Measurements from ENCODE around the gene SLC35C1. TPM values are rescaled to one million over a fixed set of nuclear protein-coding genes. Genes with fewer than 3 reads are reported as not detected.

The SLC35C1 gene
- total and polyA plus RNA-seq, 7 experiments from 2014 or later = 7.9 to 22.8 (median 13.9) TPM

DNA sequence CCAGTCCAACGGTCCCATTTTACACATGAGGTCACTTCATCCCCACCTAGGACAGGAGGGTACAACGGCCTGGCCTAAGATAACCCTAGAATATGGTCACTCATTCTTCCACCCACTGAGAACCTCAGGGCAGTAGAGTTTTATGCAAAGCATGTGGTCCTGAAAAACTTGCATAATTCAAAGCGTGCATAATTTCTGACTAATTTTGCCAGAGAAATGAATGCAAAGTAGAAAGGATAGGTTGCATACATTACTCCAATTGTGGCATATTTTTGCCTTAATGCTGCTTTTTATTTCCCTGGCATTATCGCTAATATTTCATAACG lies 32.5 kb upstream of the SLC35C1 start:
- no peak for ATAC-seq
- ChIA-PET POLR2A (interaction anchor here (1.2 kb wide), 1 partner anchor 32 kb away, joined by 6 read pairs; the partner anchor contains the start of gene SLC35C1), CTCF (interaction anchor here (1.2 to 1.6 kb wide), 3 partner anchors 31 to 432 kb away, joined by 3 to 5 read pairs (median 5); no protein-coding TSS in a partner anchor)

DNA sequence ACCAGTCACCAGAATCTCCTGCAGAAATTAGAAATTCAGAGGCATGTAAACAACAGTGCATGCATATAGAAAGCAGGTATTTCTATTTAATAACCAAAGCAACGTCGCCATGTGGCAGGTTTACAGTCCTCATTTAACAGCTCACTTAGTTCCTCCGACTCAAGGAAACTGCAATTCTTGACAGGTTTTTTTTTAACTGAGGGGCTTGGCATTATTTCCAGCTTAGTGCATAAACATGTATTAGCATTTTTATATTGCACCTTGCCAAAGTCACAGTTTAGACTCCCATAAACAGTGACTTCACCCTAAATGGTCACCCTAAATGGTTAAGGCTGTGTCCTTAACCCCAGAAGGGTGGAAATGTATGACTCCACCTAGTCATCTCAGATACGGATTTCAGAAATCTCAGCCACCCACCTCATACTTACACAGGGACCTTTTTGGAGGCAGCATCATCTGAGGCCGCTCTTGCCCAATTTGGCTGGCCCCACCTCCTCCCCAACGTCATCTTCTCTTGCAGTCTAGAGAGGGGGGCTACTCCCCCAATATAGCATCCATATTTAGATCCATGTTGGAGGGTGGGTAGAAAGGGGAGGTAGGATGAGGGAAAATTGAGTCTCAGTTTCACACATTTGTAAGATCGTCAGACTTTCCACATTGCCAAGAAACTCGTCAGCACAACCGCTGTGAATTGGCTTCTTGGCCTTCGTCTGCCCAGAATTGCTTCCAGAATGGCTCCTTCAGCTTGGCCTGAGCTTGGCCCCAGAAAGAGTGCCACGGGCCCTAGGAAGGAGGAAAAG lies 31.8 kb upstream of the SLC35C1 start:
- DNase-seq = no peak
- Mint-ChIP-seq H3K4me1 (peaks cover 6 to 16% (median 12%) of the 10 kb centered on the region in 7 donors), H3K36me3 (no peaks in the 10 kb centered on the region), H3K27me3 (peaks cover 0 to 8% (median 0%) of the 10 kb centered on the region in 5 donors), H3K9me3 (no peaks in the 10 kb centered on the region), H3K27ac (no peak overlapping the region), H3K4me3 (peak overlapping the region in 6 of 10 donors; percentile 13 to 99 (median 74))
- H3K27me3 ChIP-seq (ENCODE audit: control insufficient read depth in 2 of 2, insufficient read depth in 2 of 2, low read length in 2 of 2) = no peaks in the 10 kb centered on the region
- no peaks in the 10 kb centered on the region for H3K9me3 ChIP-seq (ENCODE audit: control insufficient read depth in 2 of 3, low read length in 3 of 3)
- intact Hi-C loops (cut with micrococcal nuclease) = loop anchor here (1.0 to 10.0 kb wide), 4 partner anchors 116 to 433 kb away; no protein-coding TSS in a partner anchor
- H3K27ac ChIP-seq (ENCODE audit: low read depth, low read length) = no peak overlapping the region
- POLR2A ChIA-PET = no interaction called here
- H3K4me3 ChIP-seq (ENCODE audit: low read length) = no peak overlapping the region
- H3K4me1 ChIP-seq (ENCODE audit: control insufficient read depth in 2 of 2, insufficient read depth in 2 of 2, low read length in 2 of 2) = peaks cover 7 to 15% of the 10 kb centered on the region in 2 donors
- CTCF ChIA-PET = interaction anchor here (0.5 kb wide), 1 partner anchor 434 kb away, joined by 3 read pairs; no protein-coding TSS in a partner anchor
- ATAC-seq = no peak
- no peaks in the 10 kb centered on the region for H3K36me3 ChIP-seq (ENCODE audit: control insufficient read depth in 2 of 3, insufficient read depth in 3 of 3, low read length in 3 of 3)

More for the DNA sequence above, 32.5 kb upstream of the SLC35C1 start:
- H3K36me3 Mint-ChIP-seq = no peaks in the 10 kb centered on the region
- H3K27me3 Mint-ChIP-seq = peaks cover 0 to 5% (median 0%) of the 10 kb centered on the region in 5 donors
- peaks cover 6 to 16% (median 12%) of the 10 kb centered on the region in 7 donors for H3K4me1 Mint-ChIP-seq
- no peak for DNase-seq
- Histone ChIP-seq H3K27ac (ENCODE audit: low read depth, low read length) (peak overlapping the region; percentile 54), H3K9me3 (ENCODE audit: control insufficient read depth in 2 of 3, low read length in 3 of 3) (no peaks in the 10 kb centered on the region), H3K4me1 (ENCODE audit: control insufficient read depth in 2 of 2, insufficient read depth in 2 of 2, low read length in 2 of 2) (peaks cover 7 to 15% of the 10 kb centered on the region in 2 donors), H3K4me3 (ENCODE audit: low read length) (peak overlapping the region; percentile 83), H3K27me3 (ENCODE audit: control insufficient read depth in 2 of 2, insufficient read depth in 2 of 2, low read length in 2 of 2) (no peaks in the 10 kb centered on the region), H3K36me3 (ENCODE audit: control insufficient read depth in 2 of 3, insufficient read depth in 3 of 3, low read length in 3 of 3) (no peaks in the 10 kb centered on the region)
- H3K9me3 Mint-ChIP-seq = no peaks in the 10 kb centered on the region
- intact Hi-C loops (cut with micrococcal nuclease) = loop anchor here (1.0 to 10.0 kb wide), 4 partner anchors 115 to 432 kb away; no protein-coding TSS in a partner anchor
- H3K27ac Mint-ChIP-seq = peak overlapping the region in 1 of 9 donors; percentile 72
- peak overlapping the region in 9 of 10 donors; percentile 31 to 99 (median 91) for H3K4me3 Mint-ChIP-seq

DNA sequence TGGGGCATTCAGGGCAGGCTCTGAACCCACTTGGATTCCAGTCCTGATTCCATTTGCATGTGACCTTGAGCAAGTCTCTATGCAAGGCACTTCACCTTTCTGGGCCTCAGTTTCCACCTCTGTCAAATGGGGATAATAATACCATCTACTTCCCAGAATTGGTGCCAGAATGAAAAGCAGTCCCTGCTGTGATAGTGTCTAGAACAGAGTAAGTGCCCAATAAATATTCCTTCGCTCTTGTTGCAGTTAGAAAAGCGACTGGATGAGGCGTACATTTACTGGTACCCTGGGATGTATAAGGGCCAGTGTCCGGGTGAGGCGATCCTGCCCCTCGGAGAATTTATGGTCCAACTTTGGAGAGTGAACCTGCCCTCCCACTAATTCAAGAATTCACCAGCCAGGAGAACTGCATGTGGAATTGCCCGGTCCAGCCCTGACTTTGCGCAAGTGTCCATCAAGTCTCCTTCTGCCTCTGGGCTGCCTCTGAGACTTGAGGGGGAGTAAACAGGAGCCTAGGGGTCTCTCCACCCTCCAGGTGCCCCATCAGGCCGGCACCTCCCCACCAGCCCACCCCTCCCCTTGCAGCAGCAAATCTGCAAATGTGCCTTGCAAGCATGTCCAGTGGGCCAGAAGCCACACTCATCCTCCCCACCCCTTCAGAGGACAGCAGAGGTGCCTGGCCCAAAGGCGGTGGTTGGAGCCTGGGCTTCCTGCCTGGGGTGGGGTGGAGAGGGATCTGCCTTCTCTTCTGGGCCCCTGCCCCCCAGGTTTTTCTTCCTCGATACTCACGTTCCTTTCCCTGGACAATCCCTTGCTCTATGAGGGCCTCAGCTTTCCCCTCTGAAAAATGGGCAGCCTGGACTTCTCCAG lies 30.9 kb upstream of the SLC35C1 start:
- H3K27ac Mint-ChIP-seq = no peak overlapping the region

DNA sequence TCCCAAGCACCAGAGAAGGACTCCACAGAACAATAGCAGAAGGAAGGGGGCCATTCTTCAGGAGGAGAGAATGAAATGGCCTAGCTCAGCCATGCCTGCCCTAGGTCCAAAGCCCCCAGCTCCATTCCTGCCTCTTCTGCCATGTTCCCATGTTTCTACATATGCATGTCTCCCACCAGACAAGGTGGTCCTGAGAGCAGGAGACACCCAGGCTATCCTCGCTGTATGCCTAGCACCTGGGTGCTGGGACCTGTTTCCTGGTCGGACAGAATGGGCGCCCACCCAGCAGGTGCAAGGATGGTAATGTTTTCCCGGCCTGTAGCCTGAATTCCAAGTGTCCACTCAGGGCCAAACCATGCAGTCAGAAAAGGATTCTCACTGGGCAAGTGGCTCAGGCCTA lies 30.2 kb upstream of the SLC35C1 start:
- peaks cover 6 to 16% (median 12%) of the 10 kb centered on the region in 7 donors for H3K4me1 Mint-ChIP-seq
- Histone ChIP-seq H3K9me3 (ENCODE audit: control insufficient read depth in 2 of 3, low read length in 3 of 3) (no peaks in the 10 kb centered on the region), H3K36me3 (ENCODE audit: control insufficient read depth in 2 of 3, insufficient read depth in 3 of 3, low read length in 3 of 3) (no peaks in the 10 kb centered on the region), H3K4me3 (ENCODE audit: low read length) (no peak overlapping the region), H3K27ac (ENCODE audit: low read depth, low read length) (no peak overlapping the region), H3K27me3 (ENCODE audit: control insufficient read depth in 2 of 2, insufficient read depth in 2 of 2, low read length in 2 of 2) (no peaks in the 10 kb centered on the region), H3K4me1 (ENCODE audit: control insufficient read depth in 2 of 2, insufficient read depth in 2 of 2, low read length in 2 of 2) (peaks cover 7 to 15% of the 10 kb centered on the region in 2 donors)
- DNase-seq (no peak), ATAC-seq (no peak)
- no peaks in the 10 kb centered on the region for H3K9me3 Mint-ChIP-seq
- H3K27me3 Mint-ChIP-seq = peaks cover 0 to 11% (median 0%) of the 10 kb centered on the region in 5 donors
- H3K27ac Mint-ChIP-seq = no peak overlapping the region
- ChIA-PET CTCF (no interaction called here), POLR2A (no interaction called here)
- intact Hi-C loops (cut with micrococcal nuclease) = loop anchor here in 1 of 2 donors (5.0 to 10.0 kb wide), 3 partner anchors 117 to 417 kb away; no protein-coding TSS in a partner anchor
- H3K4me3 Mint-ChIP-seq = no peak overlapping the region
- H3K36me3 Mint-ChIP-seq = no peaks in the 10 kb centered on the region

More for the DNA sequence above, 30.9 kb upstream of the SLC35C1 start:
- H3K27me3 ChIP-seq (ENCODE audit: control insufficient read depth in 2 of 2, insufficient read depth in 2 of 2, low read length in 2 of 2) = no peaks in the 10 kb centered on the region
- Mint-ChIP-seq H3K27me3 (peaks cover 0 to 11% (median 0%) of the 10 kb centered on the region in 5 donors), H3K9me3 (no peaks in the 10 kb centered on the region), H3K4me3 (no peak overlapping the region), H3K36me3 (no peaks in the 10 kb centered on the region), H3K4me1 (peaks cover 6 to 16% (median 12%) of the 10 kb centered on the region in 7 donors)
- H3K27ac ChIP-seq (ENCODE audit: low read depth, low read length) = no peak overlapping the region
- intact Hi-C loops (cut with micrococcal nuclease) = loop anchor here in 1 of 2 donors (5.0 to 10.0 kb wide), 3 partner anchors 117 to 417 kb away; no protein-coding TSS in a partner anchor
- no peak for DNase-seq
- CTCF ChIA-PET = no interaction called here
- POLR2A ChIA-PET = no interaction called here
- H3K4me3 ChIP-seq (ENCODE audit: low read length) = no peak overlapping the region
- H3K36me3 ChIP-seq (ENCODE audit: control insufficient read depth in 2 of 3, insufficient read depth in 3 of 3, low read length in 3 of 3) = no peaks in the 10 kb centered on the region
- no peaks in the 10 kb centered on the region for H3K9me3 ChIP-seq (ENCODE audit: control insufficient read depth in 2 of 3, low read length in 3 of 3)
- H3K4me1 ChIP-seq (ENCODE audit: control insufficient read depth in 2 of 2, insufficient read depth in 2 of 2, low read length in 2 of 2) = peaks cover 7 to 15% of the 10 kb centered on the region in 2 donors
- no peak for ATAC-seq

DNA sequence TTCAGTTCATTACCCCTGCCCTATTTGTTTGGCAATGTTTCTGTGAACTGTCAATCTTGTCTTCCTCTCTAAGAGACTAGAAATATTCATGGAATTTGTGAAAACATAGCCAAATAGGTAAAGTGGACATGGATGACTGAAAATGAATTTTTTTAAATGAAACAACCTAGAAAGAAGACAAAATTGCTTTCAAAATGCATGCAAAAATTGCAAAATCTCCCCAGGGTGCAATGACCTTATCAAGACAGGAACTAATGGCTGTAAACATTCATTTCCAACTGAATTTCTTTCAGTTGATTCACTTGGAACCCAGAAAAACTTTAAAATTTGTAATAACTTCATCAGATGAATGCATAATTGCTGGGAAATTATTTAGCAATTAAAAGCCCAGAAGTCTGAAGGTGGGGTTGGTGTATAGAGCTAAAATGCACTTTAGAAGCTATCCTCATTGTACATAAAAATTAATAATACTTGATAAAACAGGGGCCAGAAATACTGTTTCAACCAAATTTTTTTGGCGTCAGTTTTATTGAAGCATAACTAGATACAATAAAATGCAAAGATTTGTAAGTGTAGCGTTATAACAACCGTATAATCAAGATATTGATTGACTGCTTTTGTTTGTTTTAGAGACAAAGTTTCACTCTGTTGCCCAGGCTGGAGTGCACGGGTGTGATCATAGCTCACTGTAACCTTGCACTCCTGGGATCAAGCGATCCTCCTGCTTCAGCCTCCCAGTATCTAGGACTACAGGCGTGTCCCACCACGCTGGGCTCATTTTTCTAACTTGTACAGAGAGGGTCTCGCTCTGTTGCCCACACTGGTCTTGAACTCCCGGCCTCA lies 27.6 kb upstream of the SLC35C1 start:
- no peak for ATAC-seq
- Mint-ChIP-seq H3K4me1 (peaks cover 0 to 5% (median 3%) of the 10 kb centered on the region in 7 donors), H3K27me3 (peaks cover 0 to 12% (median 9%) of the 10 kb centered on the region in 5 donors), H3K4me3 (no peak overlapping the region), H3K27ac (no peak overlapping the region), H3K9me3 (peaks cover 0 to 2% (median 0%) of the 10 kb centered on the region in 11 donors), H3K36me3 (no peaks in the 10 kb centered on the region)
- DNase-seq = no peak
- Histone ChIP-seq H3K27me3 (ENCODE audit: control insufficient read depth in 2 of 2, insufficient read depth in 2 of 2, low read length in 2 of 2) (no peaks in the 10 kb centered on the region), H3K4me1 (ENCODE audit: control insufficient read depth in 2 of 2, insufficient read depth in 2 of 2, low read length in 2 of 2) (peaks cover 2 to 10% of the 10 kb centered on the region in 2 donors), H3K36me3 (ENCODE audit: control insufficient read depth in 2 of 3, insufficient read depth in 3 of 3, low read length in 3 of 3) (no peaks in the 10 kb centered on the region), H3K9me3 (ENCODE audit: control insufficient read depth in 2 of 3, low read length in 3 of 3) (no peaks in the 10 kb centered on the region), H3K4me3 (ENCODE audit: low read length) (no peak overlapping the region), H3K27ac (ENCODE audit: low read depth, low read length) (no peak overlapping the region)
- ChIA-PET CTCF (no interaction called here), POLR2A (no interaction called here)
- intact Hi-C loops (cut with micrococcal nuclease) = loop anchor here in 1 of 2 donors (10.0 kb wide), 1 partner anchor 337 kb away; no protein-coding TSS in a partner anchor

DNA sequence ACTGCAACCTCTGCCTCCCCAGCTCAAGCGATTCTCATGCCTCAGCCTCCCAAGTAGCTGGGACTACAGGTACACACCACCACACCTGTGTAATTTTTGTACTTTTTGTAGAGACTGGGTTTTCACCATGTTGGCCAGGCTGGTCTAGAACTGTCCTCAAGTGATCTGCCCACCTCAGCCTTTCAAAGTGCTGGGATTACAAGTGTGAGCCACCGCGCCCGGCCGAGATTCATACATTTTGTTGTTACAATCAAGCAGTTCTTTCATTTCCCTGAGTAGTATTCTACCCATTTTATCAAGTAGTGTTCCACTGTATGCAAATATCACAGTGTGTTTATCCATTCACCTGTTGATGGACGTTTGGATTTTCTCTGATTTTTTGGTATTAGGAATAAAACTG lies 26.6 kb upstream of the SLC35C1 start:
- CTCF ChIA-PET = no interaction called here

More for the DNA sequence above, 26.6 kb upstream of the SLC35C1 start:
- no peaks in the 10 kb centered on the region for H3K36me3 Mint-ChIP-seq
- Histone ChIP-seq H3K9me3 (ENCODE audit: control insufficient read depth in 2 of 3, low read length in 3 of 3) (no peaks in the 10 kb centered on the region), H3K27me3 (ENCODE audit: control insufficient read depth in 2 of 2, insufficient read depth in 2 of 2, low read length in 2 of 2) (no peaks in the 10 kb centered on the region), H3K4me1 (ENCODE audit: control insufficient read depth in 2 of 2, insufficient read depth in 2 of 2, low read length in 2 of 2) (peaks cover 0 to under 1% of the 10 kb centered on the region in 2 donors), H3K27ac (ENCODE audit: low read depth, low read length) (no peak overlapping the region), H3K36me3 (ENCODE audit: control insufficient read depth in 2 of 3, insufficient read depth in 3 of 3, low read length in 3 of 3) (no peaks in the 10 kb centered on the region), H3K4me3 (ENCODE audit: low read length) (no peak overlapping the region)
- peaks cover 0 to 2% (median 0%) of the 10 kb centered on the region in 11 donors for H3K9me3 Mint-ChIP-seq
- DNase-seq (no peak), ATAC-seq (no peak)
- no peak overlapping the region for H3K27ac Mint-ChIP-seq
- peaks cover 0 to 15% (median 12%) of the 10 kb centered on the region in 5 donors for H3K27me3 Mint-ChIP-seq
- intact Hi-C loops (cut with micrococcal nuclease) = loop anchor here in 1 of 2 donors (10.0 kb wide), 1 partner anchor 336 kb away; no protein-coding TSS in a partner anchor
- POLR2A ChIA-PET = no interaction called here
- H3K4me3 Mint-ChIP-seq = no peak overlapping the region
- H3K4me1 Mint-ChIP-seq = no peaks in the 10 kb centered on the region

All from naive thymus-derived CD4-positive, alpha-beta T cell (primary cell).